ENCODE data around the gene LONRF2. TPM values are rescaled to one million over a fixed set of nuclear protein-coding genes. Genes with fewer than 3 reads are reported as not detected.

Gene LONRF2
- total RNA-seq, 1 donor from 2014 or later = 2.8 TPM

GRCh38 chr2:100234141-100234540 is 88.2 kb downstream of the LONRF2 start:
- no peak for DNase-seq

- no peak for DNase-seq
These were observed 89.2 kb downstream of the LONRF2 start for GRCh38 chr2:100233061-100233460.

- DNase-seq = no peak
These were observed 91.5 kb downstream of the LONRF2 start for GRCh38 chr2:100230754-100231153.

GRCh38 chr2:100228967-100229366 is 93.3 kb downstream of the LONRF2 start:
- DNase-seq = no peak

- DNase-seq = no peak
These were observed 93.9 kb downstream of the LONRF2 start for GRCh38 chr2:100228415-100228814.

- no peak for DNase-seq
These were observed 97.2 kb downstream of the LONRF2 start for GRCh38 chr2:100224988-100225710.

GRCh38 chr2:100223502-100223901 is 98.8 kb downstream of the LONRF2 start:
- DNase-seq = no peak

Small RNA genes within 50 kb of the gene (small RNA-seq; reads per million reads assigned to genes)
- not detected for gene AC012493.2 (ENCODE audit: low replicate concordance)

Other genes starting within 250 kb of the LONRF2 start
- gene AFF3, start 179.9 kb downstream of the LONRF2 start, total RNA-seq = 8.1 TPM
- 6.8 TPM for gene CHST10, start 95.2 kb upstream of the LONRF2 start, total RNA-seq
- not detected for gene NMS, start 148.0 kb upstream of the LONRF2 start, total RNA-seq
- gene PDCL3, start 240.5 kb upstream of the LONRF2 start, total RNA-seq = 15.7 TPM